HG02798 (cell line): ENCODE measurements around the gene GNAZ.
"Not testable (repeated sequence)": the region's sequence is repeated elsewhere in the genome, so short reads cannot be mapped to it uniquely, and the experiment has no call there.

Experiments
- ATAC-seq: cut with Tn5 transposase; IDR thresholded peaks from one replicate; pipeline ENCODE4 v1.9.1; 2021; ENCODE audit warnings: mild to moderate bottlenecking; ENCODE audit not compliant: unreplicated experiment, poor library complexity

The GNAZ gene

DNA sequence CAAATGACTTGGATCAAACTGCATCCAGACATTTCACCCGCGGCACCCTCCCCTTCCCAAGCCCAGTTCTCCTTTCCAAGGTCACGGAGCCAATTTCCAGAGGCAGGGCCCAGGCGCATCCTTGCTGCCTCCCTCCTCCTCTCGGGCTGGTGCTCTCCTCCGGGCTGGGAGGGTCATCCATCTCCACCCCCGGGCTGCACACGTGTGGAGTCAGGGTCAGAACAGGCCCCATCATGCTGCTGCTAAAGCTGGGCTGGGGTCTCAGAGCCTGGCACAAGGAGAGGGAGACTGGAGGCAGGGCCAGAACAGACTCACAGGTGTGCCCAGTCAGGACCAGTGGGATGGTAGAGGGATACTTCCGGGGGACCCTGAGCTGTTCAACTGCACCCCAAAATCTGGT, 57.5 kb downstream of the GNAZ start:
- no peak for ATAC-seq

DNA sequence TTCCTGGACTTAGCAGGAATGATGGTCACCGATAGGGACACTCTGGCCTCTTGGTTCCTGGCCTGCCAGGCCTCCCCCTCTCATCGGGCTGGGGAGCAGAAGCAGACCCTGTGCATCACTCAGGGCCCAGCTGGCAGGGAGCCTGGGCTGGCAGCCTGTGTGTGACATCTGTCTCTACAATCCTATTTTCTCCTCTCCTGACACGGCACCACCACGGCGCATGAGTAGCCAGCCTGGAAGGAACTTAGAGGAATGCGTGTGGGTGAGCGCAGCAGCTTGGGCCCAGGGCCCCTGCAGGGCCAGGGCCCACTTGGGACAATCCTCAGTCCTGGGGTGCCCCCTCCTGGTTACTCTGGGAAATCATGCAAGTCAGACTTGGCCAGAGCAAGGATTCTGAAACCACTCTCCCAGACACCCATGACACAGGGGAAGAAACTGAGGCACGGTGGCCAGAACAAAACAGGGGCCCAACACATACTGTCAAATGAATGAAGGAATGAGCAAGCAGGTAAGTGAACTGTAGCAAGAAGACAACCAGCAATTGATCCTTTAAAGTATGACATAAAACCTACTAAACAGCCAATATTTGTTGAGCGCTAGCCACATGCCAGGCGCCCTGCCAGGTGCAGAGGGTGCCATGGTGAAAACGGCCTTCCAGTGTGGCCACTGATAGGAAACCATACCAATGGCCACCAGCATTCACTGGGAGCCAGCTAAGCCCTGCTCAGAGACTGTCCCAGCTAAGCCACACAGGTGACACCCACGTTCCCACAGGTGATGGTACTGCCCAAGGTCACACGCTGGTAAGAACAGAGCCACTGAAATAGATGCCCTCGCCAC, 58.2 kb downstream of the GNAZ start:
- no peak for ATAC-seq

DNA sequence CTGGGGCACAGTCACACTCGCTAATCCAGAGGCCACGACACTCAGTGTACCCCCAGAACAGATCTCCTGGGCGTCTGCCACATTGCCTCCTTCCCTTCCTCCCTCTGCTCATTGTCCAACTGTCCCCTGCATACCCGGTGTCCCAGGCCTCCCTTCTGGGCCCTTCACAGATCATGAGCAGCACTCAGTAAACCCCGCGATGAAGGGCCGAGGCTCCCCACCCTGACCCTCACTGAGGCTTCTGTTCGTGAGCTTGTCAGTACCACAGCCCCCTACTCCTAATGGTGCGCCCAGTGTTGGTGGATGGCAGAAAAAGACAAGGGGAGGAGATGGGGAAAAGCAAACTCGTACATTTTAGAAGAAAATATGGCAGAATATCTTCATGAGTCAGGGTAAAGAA, 58.8 kb downstream of the GNAZ start:
- ATAC-seq: no peak

DNA sequence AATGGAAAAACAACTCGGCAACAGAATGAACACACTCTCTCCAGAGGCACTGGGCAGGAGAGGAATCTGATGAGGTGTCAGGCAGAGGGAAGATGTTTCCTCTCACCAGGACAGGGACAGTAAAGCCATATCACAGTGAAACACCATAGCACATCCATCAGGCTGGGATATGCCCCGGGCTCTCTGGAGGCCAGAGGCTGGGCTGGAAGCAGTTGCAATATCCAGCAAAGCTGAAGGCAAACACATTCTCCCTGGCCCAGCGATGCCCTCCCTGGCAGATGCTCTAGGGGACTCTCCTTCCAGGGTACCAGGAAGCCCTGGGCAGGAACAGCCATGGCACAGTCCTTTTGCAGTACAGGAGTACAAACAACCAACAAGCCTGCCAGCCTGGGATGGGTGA, 60.4 kb downstream of the GNAZ start:
- no peak for ATAC-seq

DNA sequence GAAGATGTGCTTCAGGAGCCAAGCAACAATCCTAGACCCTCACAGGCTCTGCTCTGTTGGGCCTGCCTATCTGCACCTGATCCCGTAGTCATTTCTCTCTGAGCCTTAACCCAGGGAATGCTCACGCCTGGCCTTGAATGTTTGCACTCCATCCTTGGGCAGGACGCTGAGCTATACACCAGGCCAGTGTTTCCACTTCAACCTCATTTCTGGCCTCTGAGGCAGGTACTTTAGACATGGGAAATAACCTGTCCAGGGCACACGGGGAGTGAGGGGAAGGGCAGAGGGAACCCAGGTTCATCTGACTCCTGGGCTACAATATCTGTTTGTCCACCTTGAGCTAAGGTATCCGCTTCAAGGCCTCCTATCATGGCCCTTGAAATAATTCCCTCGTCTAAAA, 61.6 kb downstream of the GNAZ start:
- no peak for ATAC-seq

DNA sequence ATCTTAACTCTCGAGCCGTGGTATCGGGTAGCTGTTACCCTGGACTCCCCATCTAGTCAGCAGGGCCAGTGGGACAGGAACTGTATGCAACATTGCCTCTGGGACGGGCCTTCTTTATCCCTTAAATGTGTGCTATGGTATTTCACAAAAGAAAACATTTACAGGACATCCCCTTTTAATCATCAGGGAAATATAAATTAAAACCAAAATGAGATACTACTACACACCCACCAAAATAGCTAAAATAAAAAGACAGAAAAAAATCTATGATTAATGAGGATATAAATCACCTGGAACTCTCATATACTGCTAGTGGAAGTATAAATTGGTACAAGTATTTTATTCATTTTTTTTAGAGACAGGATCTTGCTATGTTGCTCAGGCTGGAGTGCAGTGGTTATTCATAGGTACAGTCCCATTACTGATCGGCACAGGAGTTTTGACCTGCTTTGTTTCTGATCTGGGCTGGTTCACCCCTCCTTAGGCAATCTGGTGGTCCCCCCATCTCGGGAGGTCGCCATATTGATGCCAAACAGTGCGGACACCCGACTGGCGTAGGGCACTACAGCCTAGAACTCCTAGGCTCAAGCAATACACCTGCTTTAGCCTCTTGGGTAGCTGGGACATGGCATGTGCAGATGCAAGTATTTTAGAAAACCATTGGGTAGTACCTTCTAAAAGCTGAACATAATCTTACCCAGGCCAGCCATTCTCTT, 62.2 kb downstream of the GNAZ start:
- ATAC-seq: no peak

DNA sequence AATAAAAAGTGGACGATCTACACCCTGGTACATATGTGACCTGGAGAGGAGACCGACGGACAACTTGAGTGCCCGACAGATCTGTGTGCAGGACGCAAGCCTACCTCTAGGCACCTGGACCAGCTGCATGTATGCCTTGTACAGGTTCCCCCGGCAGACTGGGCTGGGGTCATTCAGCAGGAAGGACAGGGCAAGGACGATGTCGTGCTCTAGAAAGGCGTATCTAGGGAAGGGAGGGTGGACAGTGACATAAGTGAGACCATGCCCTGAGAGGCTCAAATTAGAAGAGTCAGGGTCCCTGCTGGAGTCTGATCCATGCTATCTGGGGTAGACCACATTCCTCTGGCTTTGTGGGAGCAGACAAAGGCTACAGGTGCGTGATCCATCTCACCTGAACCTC, 63.6 kb downstream of the GNAZ start:
- ATAC-seq: no peak

DNA sequence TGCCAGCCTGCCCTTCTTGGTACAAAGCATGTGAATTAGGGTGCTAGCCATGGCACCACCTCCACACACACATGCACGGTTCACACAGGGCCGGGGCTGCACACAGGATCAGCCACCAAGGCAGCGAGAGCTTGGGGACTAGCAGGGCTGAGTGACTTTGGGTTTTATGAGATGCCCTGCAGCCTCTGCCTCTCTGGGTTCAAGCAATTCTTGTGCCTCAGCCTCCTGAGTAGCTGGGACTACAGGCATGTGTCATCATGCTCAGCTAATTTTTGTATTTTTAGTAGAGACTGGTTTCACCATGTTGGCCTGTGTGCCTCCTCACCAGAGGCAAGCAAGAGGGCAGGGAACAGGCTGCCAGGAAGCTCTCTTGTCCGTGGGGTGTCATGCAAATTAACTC, 66.7 kb downstream of the GNAZ start:
- ATAC-seq: not testable (repeated sequence)

DNA sequence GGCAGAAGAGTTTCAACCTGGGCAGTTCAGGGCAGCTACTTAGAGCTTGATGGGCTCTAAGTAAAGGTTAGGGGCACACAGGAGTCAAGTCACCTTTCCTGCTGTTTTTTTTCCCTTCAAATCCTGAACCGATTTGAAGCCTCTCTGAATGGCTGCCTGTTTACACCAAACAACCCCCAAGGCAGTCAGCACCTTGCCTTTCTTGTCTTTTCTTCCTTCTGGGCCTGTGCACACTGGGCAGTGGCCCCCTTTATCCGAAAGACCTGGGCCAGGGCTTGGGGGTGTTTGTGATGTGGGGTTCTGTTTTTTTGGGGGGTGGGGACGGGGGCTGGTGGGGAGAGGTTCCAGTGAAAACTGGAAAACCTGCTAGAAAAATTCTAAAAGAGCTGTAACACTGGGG, 67.1 kb downstream of the GNAZ start:
- ATAC-seq: no peak

DNA sequence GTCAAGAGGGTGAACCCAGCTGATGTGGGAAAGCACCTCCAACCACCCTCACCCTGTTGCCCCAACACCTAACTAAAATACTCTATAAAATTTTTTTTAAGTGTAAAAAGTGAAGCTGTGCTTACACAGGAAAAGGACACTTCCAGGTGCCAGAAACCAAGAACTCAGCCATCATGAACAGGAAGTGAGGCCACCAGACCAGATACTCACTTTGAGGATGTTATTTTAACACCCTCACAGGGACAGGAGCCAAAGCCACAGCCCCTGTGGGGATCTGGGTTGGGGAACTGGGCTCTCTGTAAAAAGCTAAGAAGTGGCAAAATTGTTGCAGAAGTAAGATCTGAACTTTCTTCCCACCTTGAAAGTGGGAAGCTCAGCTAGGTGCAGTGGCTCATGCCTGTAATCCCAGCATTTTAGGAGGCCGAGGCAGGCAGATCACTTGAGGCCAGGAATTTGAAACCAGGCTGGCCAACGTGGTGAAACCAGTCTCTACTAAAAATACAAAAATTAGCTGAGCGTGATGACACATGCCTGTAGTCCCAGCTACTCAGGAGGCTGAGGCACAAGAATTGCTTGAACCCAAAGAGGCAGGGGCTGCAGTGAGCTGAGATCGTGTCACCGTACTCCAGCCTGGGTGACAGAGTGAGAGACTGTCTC, 67.7 kb downstream of the GNAZ start:
- ATAC-seq: peak; percentile 36

DNA sequence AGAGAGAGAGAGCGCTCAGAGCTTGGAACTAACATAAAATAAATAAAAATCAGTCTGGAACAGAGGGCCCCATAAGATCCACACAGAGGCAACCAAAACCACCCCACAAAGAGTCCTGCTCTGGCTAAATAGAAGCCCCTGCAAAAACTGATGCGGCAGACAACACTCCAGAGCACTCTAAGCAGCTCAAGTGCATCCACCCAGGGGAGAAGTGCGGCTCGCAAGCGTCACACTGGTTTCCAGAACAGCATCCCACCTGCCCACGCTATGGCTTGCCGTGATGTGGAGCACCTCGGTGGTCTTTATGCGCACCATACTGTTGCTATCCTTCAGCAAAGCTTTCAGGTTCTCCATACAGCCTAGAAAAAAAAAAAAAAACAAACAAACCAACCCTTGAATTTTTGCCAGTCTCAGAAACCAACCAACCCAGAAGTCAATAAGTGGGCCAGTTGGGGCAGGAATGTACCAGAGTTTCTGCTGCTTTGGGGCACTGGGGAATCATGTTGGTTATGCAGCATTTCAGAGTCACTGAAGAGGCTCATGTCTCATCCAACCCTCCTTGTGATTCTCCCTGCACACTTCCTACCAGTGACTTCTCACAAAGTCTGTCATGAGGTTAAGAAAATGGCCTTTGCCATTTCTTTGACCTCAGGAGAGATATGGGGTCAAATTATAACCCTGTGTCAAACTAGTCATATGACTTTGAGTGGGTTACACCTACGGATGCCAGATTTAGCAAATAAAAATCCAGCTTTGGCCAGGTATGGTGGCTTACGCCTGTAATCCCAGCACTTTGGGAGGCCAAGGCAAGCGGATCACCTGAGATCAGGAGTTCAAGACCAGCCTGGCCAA, 68.5 kb downstream of the GNAZ start:
- ATAC-seq: no peak

DNA sequence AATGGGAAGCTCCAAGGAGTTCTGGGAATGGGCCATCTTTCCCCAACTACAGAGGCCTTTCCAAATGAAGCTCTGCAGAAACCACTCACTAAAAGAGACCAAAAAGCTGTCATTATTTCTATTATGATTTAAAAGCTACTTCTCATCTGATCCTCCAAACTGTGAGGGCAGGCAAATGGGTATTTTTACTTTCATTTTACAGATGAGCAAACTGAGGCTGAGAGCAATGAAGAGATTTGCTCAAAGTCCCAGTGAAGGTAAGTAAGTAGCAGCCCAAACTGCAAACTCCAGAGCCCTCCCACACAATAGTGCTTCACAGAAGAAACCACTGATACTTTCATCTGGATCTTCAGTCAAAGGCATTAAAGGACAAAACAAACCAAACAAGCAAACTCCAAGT, 70.1 kb downstream of the GNAZ start:
- no peak for ATAC-seq

DNA sequence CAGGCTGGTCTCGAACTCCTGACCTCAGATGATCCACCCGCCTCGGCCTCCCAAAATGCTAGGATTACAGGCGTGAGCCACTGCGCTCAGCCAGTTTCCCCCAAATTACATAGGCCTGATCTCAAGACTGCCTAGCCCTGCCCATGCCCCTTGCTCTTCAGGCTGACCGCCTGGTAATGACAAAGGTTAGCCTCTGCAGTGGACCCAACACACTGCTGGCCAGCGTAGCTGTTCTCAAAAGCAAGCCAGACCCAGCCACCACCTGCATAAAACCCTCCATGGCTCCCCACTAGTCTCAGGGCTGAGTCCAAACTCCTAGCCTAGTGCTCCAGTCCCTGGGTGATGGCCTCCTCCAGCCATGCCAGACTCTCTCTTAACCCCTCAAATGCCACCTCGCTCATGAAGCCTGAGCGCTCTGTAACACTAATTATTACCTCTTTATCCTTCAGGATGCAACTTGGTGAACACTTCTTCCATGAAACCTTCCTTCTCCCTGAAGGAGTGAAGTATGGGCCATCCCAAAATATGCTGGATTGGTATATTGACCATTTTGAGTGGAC, 72.3 kb downstream of the GNAZ start:
- no peak for ATAC-seq

DNA sequence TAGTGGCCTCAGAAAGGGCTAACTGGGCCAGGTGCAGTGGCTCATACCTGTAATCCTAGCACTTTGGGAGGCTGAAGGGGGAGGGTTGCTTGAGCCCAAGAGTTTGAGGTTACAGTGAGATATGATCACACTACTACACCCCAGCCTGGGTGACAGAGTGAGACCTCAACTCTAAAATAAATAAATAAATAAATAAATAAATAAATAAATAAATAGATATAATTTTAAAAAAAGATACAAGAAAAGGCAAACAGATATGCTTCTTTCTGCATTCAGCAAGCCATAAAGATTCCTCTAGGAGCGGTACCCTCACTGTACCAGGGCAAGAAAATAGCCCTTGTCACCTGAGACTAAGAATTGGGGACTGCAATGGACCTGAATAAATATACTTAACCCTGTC, 72.8 kb downstream of the GNAZ start:
- ATAC-seq: no peak

DNA sequence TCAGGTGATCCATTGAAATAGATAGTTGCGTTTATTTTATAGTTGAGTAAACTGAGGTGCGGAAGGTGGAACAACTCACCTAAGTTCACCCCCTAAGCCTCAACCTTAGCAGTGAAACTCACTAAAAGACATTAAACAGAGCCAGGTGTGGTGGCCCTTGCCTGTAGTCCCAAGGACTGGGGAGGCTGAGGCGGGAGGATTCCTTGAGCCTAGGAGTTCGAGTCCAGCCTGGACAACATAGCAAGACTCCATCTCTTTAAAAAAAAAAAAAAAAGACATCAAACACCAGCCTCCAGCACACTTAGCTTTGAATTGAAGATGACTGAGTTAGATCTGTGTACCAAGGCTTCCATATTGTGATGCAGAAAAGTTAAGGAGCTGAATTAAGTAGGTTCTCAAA, 74.1 kb downstream of the GNAZ start:
- no peak for ATAC-seq

DNA sequence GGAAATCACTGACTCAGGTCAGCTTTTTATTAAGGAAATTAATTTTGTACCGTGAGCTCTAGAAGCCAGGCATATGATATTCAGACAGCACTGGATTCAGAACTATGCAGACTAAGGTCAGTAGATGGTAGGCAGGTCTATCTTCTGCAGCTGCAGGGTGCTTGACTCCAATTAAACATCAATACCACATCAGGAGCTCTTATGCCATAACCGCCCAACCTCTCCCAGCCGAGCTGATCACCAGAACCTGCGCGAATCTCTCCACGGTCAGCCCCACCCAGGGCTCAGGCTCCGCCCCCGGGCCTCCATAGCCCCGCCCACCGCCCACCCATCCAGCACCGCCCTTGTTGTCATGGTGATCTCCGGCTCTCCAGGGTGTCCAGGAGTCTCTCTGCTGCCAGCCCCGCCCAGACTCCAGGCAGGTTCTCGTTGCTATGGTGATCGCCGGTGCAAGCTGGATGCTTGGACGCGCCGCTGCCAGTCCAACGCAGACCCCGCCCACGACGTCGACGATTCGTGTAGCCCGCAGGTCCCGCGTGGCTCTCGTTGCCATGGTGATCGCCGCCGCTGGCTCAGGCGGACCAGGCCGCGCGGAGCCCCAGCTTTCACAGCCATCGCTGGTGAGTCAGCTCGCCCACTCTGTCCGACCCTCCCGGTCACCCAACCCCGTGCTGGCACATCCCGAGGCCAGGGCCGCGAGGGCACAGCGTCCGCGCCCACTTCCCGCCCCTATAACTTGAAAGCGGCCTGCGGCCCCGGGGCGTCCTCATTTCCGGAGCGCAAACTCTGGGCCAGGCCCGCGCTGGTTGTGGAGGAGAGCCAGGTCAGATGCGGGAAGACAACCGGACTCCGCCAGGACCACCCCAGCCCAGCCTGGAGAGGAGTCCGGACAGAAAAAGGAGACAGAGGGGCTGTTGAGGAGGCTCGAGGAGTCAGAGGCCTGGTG, 74.9 kb downstream of the GNAZ start, which contains the start of gene RAB36:
Gene RAB36, plus strand, starts transcription at position 546 of the 946 bp plus-strand sequence. CDS start 1,140 bp downstream, outside the sequence.
- ATAC-seq: peak; percentile 62

DNA sequence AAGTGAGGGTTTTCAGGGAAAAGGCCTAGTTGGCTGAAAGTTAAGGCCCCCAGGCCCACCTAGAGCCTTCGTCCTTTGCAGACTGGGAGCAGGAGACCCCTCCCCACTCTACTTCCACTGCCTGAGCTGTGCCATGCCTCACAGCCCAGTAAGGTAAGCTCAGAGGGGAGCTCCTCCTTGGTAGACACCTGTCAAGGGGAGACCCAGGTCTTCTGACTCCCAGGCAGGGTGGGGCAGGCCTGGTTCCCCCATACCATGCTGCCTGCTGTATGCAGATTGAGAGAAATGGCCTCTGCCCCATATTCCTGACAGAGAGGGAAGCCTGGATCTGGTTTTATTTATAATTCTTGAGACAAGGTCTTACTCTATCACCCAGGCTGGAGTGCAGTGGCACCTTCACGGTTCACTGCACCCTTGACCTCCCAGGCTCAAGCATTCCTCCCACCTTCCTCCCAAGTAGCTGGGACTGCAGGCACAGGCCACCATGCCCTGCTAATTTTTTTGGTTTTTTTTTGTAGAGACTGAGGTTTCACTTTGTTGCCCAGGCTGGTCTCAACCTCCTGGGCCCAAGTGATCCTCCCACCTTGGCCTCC, 75.7 kb downstream of the GNAZ start:
- no peak for ATAC-seq

DNA sequence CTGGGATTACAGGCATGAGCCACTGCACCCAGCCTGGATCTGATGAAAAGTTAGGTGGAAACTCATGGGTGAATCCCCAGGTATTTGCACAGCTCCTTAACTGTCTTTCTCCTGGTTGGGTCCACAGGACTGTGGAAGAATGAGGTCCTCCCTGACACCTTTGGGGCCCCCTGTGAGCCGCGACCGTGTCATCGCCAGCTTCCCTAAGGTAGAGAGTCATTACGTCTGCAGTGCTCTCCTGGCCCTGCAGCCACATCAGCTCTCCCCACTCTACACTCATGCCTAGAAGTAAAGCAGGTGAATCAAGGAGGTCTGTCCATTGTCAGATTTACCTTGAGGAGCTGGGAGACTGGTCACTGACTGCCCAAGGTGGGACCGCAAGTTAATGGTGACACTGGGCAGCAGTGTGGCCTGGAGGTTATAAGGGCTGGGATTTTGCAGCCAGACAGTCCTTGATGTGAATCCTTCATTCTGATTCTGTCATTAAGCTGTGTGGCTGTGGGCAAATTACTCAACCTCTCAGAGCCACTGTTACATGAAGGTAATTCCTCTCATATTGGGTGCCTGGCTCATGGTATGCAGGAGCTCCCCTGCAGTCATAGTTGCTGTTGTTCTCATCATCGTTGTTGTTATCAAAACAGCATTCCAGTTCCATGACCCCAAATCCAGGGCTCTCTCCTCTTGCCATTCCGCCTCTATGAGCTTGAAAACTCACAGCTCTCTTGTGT, 76.3 kb downstream of the GNAZ start:
- ATAC-seq: no peak
